ENCODE data around the gene NME7.
"Not testable (repeated sequence)": the region's sequence is repeated elsewhere in the genome, so short reads cannot be mapped to it uniquely, and the experiment has no call there.

DNA sequence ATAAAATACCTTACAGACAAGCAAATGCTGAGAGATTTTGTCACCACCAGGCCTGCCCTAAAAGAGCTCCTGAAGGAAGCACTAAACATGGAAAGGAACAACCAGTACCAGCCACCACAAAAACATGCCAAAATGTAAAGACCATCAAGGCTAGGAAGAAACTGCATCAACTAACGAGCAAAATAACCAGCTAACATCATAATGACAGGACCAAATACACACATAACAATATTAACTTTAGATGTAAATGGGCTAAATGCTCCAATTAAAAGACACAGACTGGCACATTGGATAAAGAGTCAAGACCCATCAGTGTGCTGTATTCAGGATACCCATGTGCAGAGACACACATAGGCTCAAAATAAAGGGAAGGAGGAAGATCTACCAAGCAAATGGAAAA, 35.0 kb upstream of the NME7 start:
- TF ChIP-seq POLR2AphosphoS5, POLR2A (IDR thresholded peaks at IDR 0.05): not testable (repeated sequence)
- TF ChIP-seq, protein P1, sequence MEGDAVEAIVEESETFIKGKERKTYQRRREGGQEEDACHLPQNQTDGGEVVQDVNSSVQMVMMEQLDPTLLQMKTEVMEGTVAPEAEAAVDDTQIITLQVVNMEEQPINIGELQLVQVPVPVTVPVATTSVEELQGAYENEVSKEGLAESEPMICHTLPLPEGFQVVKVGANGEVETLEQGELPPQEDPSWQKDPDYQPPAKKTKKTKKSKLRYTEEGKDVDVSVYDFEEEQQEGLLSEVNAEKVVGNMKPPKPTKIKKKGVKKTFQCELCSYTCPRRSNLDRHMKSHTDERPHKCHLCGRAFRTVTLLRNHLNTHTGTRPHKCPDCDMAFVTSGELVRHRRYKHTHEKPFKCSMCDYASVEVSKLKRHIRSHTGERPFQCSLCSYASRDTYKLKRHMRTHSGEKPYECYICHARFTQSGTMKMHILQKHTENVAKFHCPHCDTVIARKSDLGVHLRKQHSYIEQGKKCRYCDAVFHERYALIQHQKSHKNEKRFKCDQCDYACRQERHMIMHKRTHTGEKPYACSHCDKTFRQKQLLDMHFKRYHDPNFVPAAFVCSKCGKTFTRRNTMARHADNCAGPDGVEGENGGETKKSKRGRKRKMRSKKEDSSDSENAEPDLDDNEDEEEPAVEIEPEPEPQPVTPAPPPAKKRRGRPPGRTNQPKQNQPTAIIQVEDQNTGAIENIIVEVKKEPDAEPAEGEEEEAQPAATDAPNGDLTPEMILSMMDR (IDR thresholded peaks at IDR 0.05): not testable (repeated sequence)
